Measurements from ENCODE around the gene FEM1B. TPM values are rescaled to one million over a fixed set of nuclear protein-coding genes. Genes with fewer than 3 reads are reported as not detected.

Gene FEM1B
- total RNA-seq, 5 donors from 2014 or later (not counting 1 experiment from before 2014, with no cell fraction given), result 36.9 to 75.8 (median 55.3) TPM

GRCh38 chr15:68318931-68319909 lies 41.7 kb downstream of the FEM1B start:
- no peaks in the 10 kb centered on the region for H3K9me3 Mint-ChIP-seq
- POLR2A ChIA-PET, result no interaction called here
- no peaks in the 10 kb centered on the region for H3K36me3 Mint-ChIP-seq
- Histone ChIP-seq H3K4me1 (ENCODE audit: control insufficient read depth in 1 of 2, extremely low read depth in 1 of 2, insufficient read depth in 2 of 2, low read length in 2 of 2) (no peaks in the 10 kb centered on the region), H3K27me3 (replicated peaks in 1 of 2; ENCODE audit: control insufficient read depth in 2 of 2, extremely low read depth in 1 of 2, insufficient read depth in 2 of 2, low read length in 1 of 2) (peaks cover 0 to 31% of the 10 kb centered on the region in 2 experiments), H3K4me3 (ENCODE audit: control insufficient read depth in 1 of 2, extremely low read depth in 1 of 2, low read length in 1 of 2) (no peak overlapping the region), H3K9me3 (no peaks in the 10 kb centered on the region), H3K27ac (ENCODE audit: low read length) (no peak overlapping the region), H3K36me3 (ENCODE audit: control insufficient read depth in 2 of 2, extremely low read depth in 1 of 2, insufficient read depth in 1 of 2, low read length in 1 of 2) (no peaks in the 10 kb centered on the region)
- H3K4me1 Mint-ChIP-seq, result peaks cover 0 to 4% (median 0%) of the 10 kb centered on the region in 3 donors
- CTCF ChIA-PET, result no interaction called here
- no peak overlapping the region for H3K27ac Mint-ChIP-seq
- ATAC-seq (replicated peaks in 1 of 4) (no peak), DNase-seq (no peak)
- H3K4me3 Mint-ChIP-seq, result no peak overlapping the region
- 82% methylated on average over 13 of the region's 18 CpGs for WGBS (ENCODE audit: insufficient coverage)
- no peaks in the 10 kb centered on the region for H3K27me3 Mint-ChIP-seq

- CTCF ChIA-PET, result no interaction called here
- peaks cover 0 to 6% (median 0%) of the 10 kb centered on the region in 3 donors for H3K4me1 Mint-ChIP-seq
- H3K9me3 Mint-ChIP-seq, result no peaks in the 10 kb centered on the region
- no peaks in the 10 kb centered on the region for H3K27me3 Mint-ChIP-seq
- 94% methylated on average over 12 of the region's 12 CpGs for WGBS (ENCODE audit: insufficient coverage)
- Histone ChIP-seq H3K36me3 (ENCODE audit: control insufficient read depth in 2 of 2, extremely low read depth in 1 of 2, insufficient read depth in 1 of 2, low read length in 1 of 2) (no peaks in the 10 kb centered on the region), H3K4me1 (ENCODE audit: control insufficient read depth in 1 of 2, extremely low read depth in 1 of 2, insufficient read depth in 2 of 2, low read length in 2 of 2) (no peaks in the 10 kb centered on the region), H3K27ac (ENCODE audit: low read length) (no peak overlapping the region), H3K4me3 (ENCODE audit: control insufficient read depth in 1 of 2, extremely low read depth in 1 of 2, low read length in 1 of 2) (no peak overlapping the region), H3K27me3 (replicated peaks in 1 of 2; ENCODE audit: control insufficient read depth in 2 of 2, extremely low read depth in 1 of 2, insufficient read depth in 2 of 2, low read length in 1 of 2) (peaks cover 0 to 31% of the 10 kb centered on the region in 2 experiments), H3K9me3 (no peaks in the 10 kb centered on the region)
- no peak overlapping the region for H3K4me3 Mint-ChIP-seq
- DNase-seq (no peak), ATAC-seq (replicated peaks in 1 of 4) (no peak)
- POLR2A ChIA-PET, result no interaction called here
- H3K36me3 Mint-ChIP-seq, result no peaks in the 10 kb centered on the region
- no peak overlapping the region for H3K27ac Mint-ChIP-seq
Observed at GRCh38 chr15:68319997-68320396, 42.5 kb downstream of the FEM1B start.

GRCh38 chr15:68321229-68321628 lies 43.7 kb downstream of the FEM1B start:
- no peaks in the 10 kb centered on the region for H3K9me3 Mint-ChIP-seq

GRCh38 chr15:68322796-68323195 lies 45.3 kb downstream of the FEM1B start:
- Mint-ChIP-seq H3K27ac (peak overlapping the region in 1 of 2 donors; percentile 62), H3K4me1 (peaks cover 11 to 26% (median 19%) of the 10 kb centered on the region in 3 donors), H3K9me3 (no peaks in the 10 kb centered on the region), H3K36me3 (no peaks in the 10 kb centered on the region), H3K27me3 (peaks cover 0 to 4% of the 10 kb centered on the region in 2 donors), H3K4me3 (no peak overlapping the region)
- WGBS (ENCODE audit: insufficient coverage), result 66% methylated on average over 7 of the region's 9 CpGs
- no peak overlapping the region for H3K27ac ChIP-seq (ENCODE audit: low read length)
- ATAC-seq (replicated peaks in 1 of 4) (no peak), DNase-seq (no peak)
- POLR2A ChIA-PET, result no interaction called here
- peaks cover 0 to 40% of the 10 kb centered on the region in 2 experiments for H3K27me3 ChIP-seq (replicated peaks in 1 of 2; ENCODE audit: control insufficient read depth in 2 of 2, extremely low read depth in 1 of 2, insufficient read depth in 2 of 2, low read length in 1 of 2)
- H3K4me3 ChIP-seq (ENCODE audit: control insufficient read depth in 1 of 2, extremely low read depth in 1 of 2, low read length in 1 of 2), result no peak overlapping the region
- CTCF ChIA-PET, result no interaction called here
- H3K9me3 ChIP-seq, result no peaks in the 10 kb centered on the region
- H3K36me3 ChIP-seq (ENCODE audit: control insufficient read depth in 2 of 2, extremely low read depth in 1 of 2, insufficient read depth in 1 of 2, low read length in 1 of 2), result no peaks in the 10 kb centered on the region
- peaks cover 16 to 20% of the 10 kb centered on the region in 2 experiments for H3K4me1 ChIP-seq (ENCODE audit: control insufficient read depth in 1 of 2, extremely low read depth in 1 of 2, insufficient read depth in 2 of 2, low read length in 2 of 2)

More at GRCh38 chr15:68321229-68321628, 43.7 kb downstream of the FEM1B start:
- Histone ChIP-seq H3K27me3 (replicated peaks in 1 of 2; ENCODE audit: control insufficient read depth in 2 of 2, extremely low read depth in 1 of 2, insufficient read depth in 2 of 2, low read length in 1 of 2) (peaks cover 0 to 30% of the 10 kb centered on the region in 2 experiments), H3K9me3 (no peaks in the 10 kb centered on the region), H3K4me1 (ENCODE audit: control insufficient read depth in 1 of 2, extremely low read depth in 1 of 2, insufficient read depth in 2 of 2, low read length in 2 of 2) (peaks cover under 1 to 5% of the 10 kb centered on the region in 2 experiments), H3K27ac (ENCODE audit: low read length) (no peak overlapping the region), H3K4me3 (ENCODE audit: control insufficient read depth in 1 of 2, extremely low read depth in 1 of 2, low read length in 1 of 2) (no peak overlapping the region), H3K36me3 (ENCODE audit: control insufficient read depth in 2 of 2, extremely low read depth in 1 of 2, insufficient read depth in 1 of 2, low read length in 1 of 2) (no peaks in the 10 kb centered on the region)
- WGBS (ENCODE audit: insufficient coverage), result 77% methylated on average over 4 of the region's 7 CpGs
- CTCF ChIA-PET, result interaction anchor here (0.6 kb wide), 3 partner anchors 36 to 100 kb away, joined by 3 to 5 read pairs (median 3); no protein-coding TSS in a partner anchor
- no peak overlapping the region for H3K27ac Mint-ChIP-seq
- H3K4me3 Mint-ChIP-seq, result no peak overlapping the region
- no peaks in the 10 kb centered on the region for H3K36me3 Mint-ChIP-seq
- ATAC-seq (replicated peaks in 1 of 4) (no peak), DNase-seq (no peak)
- H3K27me3 Mint-ChIP-seq, result no peaks in the 10 kb centered on the region
- peaks cover 0 to 14% (median 3%) of the 10 kb centered on the region in 3 donors for H3K4me1 Mint-ChIP-seq
- POLR2A ChIA-PET, result no interaction called here

- CTCF ChIA-PET, result no interaction called here
- Mint-ChIP-seq H3K27me3 (peaks cover 0 to 8% of the 10 kb centered on the region in 2 donors), H3K9me3 (no peaks in the 10 kb centered on the region), H3K4me3 (no peak overlapping the region), H3K27ac (peak overlapping the region in 1 of 2 donors; percentile 92), H3K4me1 (peaks cover 23 to 47% (median 32%) of the 10 kb centered on the region in 3 donors), H3K36me3 (no peaks in the 10 kb centered on the region)
- peaks cover 0 to 34% of the 10 kb centered on the region in 2 experiments for H3K27me3 ChIP-seq (replicated peaks in 1 of 2; ENCODE audit: control insufficient read depth in 2 of 2, extremely low read depth in 1 of 2, insufficient read depth in 2 of 2, low read length in 1 of 2)
- no peaks in the 10 kb centered on the region for H3K9me3 ChIP-seq
- no peak overlapping the region for H3K27ac ChIP-seq (ENCODE audit: low read length)
- no peak overlapping the region for H3K4me3 ChIP-seq (ENCODE audit: control insufficient read depth in 1 of 2, extremely low read depth in 1 of 2, low read length in 1 of 2)
- H3K4me1 ChIP-seq (ENCODE audit: control insufficient read depth in 1 of 2, extremely low read depth in 1 of 2, insufficient read depth in 2 of 2, low read length in 2 of 2), result peaks cover 24 to 31% of the 10 kb centered on the region in 2 experiments
- DNase-seq, result no peak
- ATAC-seq (replicated peaks in 1 of 4), result no peak
- POLR2A ChIA-PET, result no interaction called here
- no peaks in the 10 kb centered on the region for H3K36me3 ChIP-seq (ENCODE audit: control insufficient read depth in 2 of 2, extremely low read depth in 1 of 2, insufficient read depth in 1 of 2, low read length in 1 of 2)
- WGBS (ENCODE audit: insufficient coverage), result 50% methylated on average over 3 of the region's 4 CpGs
Observed at GRCh38 chr15:68325726-68326125, 48.2 kb downstream of the FEM1B start.

- Mint-ChIP-seq H3K4me3 (peak overlapping the region in 1 of 3 donors; percentile 41), H3K4me1 (peaks cover 23 to 47% (median 32%) of the 10 kb centered on the region in 3 donors), H3K27me3 (peaks cover 0 to 12% of the 10 kb centered on the region in 2 donors), H3K36me3 (no peaks in the 10 kb centered on the region), H3K9me3 (no peaks in the 10 kb centered on the region), H3K27ac (peak overlapping the region in 1 of 2 donors; percentile 92)
- Histone ChIP-seq H3K36me3 (ENCODE audit: control insufficient read depth in 2 of 2, extremely low read depth in 1 of 2, insufficient read depth in 1 of 2, low read length in 1 of 2) (no peaks in the 10 kb centered on the region), H3K27ac (ENCODE audit: low read length) (no peak overlapping the region), H3K4me3 (ENCODE audit: control insufficient read depth in 1 of 2, extremely low read depth in 1 of 2, low read length in 1 of 2) (no peak overlapping the region), H3K27me3 (replicated peaks in 1 of 2; ENCODE audit: control insufficient read depth in 2 of 2, extremely low read depth in 1 of 2, insufficient read depth in 2 of 2, low read length in 1 of 2) (peaks cover 0 to 34% of the 10 kb centered on the region in 2 experiments), H3K4me1 (ENCODE audit: control insufficient read depth in 1 of 2, extremely low read depth in 1 of 2, insufficient read depth in 2 of 2, low read length in 2 of 2) (peaks cover 24 to 31% of the 10 kb centered on the region in 2 experiments), H3K9me3 (no peaks in the 10 kb centered on the region)
- ATAC-seq (replicated peaks in 1 of 4) (peak in 2 of 4 experiments; percentile 46 to 55), DNase-seq (peak in 1 of 35 experiments; percentile 37)
- 75% methylated on average over 8 of the region's 11 CpGs for WGBS (ENCODE audit: insufficient coverage)
- ChIA-PET POLR2A (no interaction called here), CTCF (no interaction called here)
Observed at GRCh38 chr15:68326711-68327354, 49.3 kb downstream of the FEM1B start.

Measured in T-cell (primary cell).